Stomach (tissue), 9 donors: ENCODE data around the gene WFDC1. TPM values are rescaled to one million over a fixed set of nuclear protein-coding genes. Genes with fewer than 3 reads are reported as not detected.

Experiments used
- DNase-seq, 2 donors: peaks; one replicate each; pipeline versions ENCODE4 v3.0.0 to v3.0.0-alpha.2; 2013 to 2019
- H3K27ac ChIP-seq, 5 donors: fragments of 200-600 bp in 4 of 5; sonication (generic) in 4 of 5; one replicate each; pipeline ENCODE4 v1.5.1; 2013 to 2019; ENCODE audit warnings: mild to moderate bottlenecking in 1 of 5, moderate library complexity in 1 of 5
- H3K27me3 ChIP-seq, 3 donors: fragments of 200-600 bp; sonication (generic); one replicate each; pipeline ENCODE4 v1.5.1; 2017 to 2019; ENCODE audit warnings: mixed run types in 1 of 3
- H3K36me3 ChIP-seq, 4 donors: fragments of 200-600 bp; sonication (generic); 1 replicate in 3 of 4; 2 replicates in 1 of 4; pipeline ENCODE4 v1.5.1; 2016 to 2019
- H3K4me1 ChIP-seq, 4 donors: fragments of 200-600 bp; sonication (generic); one replicate each; pipeline ENCODE4 v1.5.1; 2016 to 2019
- H3K4me3 ChIP-seq, 4 donors: fragments of 200-600 bp; sonication (generic) in 3 of 4; one replicate each; pipeline ENCODE4 v1.5.1; 2016 to 2019; ENCODE audit warnings: mild to moderate bottlenecking in 1 of 4
- H3K9me3 ChIP-seq, 4 donors: fragments of 200-600 bp; sonication (generic); one replicate each; pipeline ENCODE4 v1.5.1; 2016 to 2019
- EP300 ChIP-seq: sonication (generic); formaldehyde crosslinking; IDR thresholded peaks from one replicate; pipeline ENCODE4 v1.6.1; 2017; ENCODE audit warnings: antibody characterized with exemption
- POLR2A ChIP-seq, 4 donors: fragments of 450-650 bp; IDR thresholded peaks; one replicate each; pipeline ENCODE4 v1.6.1; 2016; ENCODE audit warnings: antibody characterized with exemption in 4 of 4, control low read depth in 2 of 4, mild to moderate bottlenecking in 1 of 4, moderate library complexity in 1 of 4
- POLR2AphosphoS5 ChIP-seq, 3 donors: sonication (generic); formaldehyde crosslinking; IDR thresholded peaks; one replicate each; pipeline ENCODE4 v1.6.1; 2016; ENCODE audit warnings: antibody characterized with exemption in 3 of 3
- WGBS, 5 donors: extraction: QIAGEN DNeasy Blood & Tissue Kit in 3 of 5; methylation state at CpG; one replicate each; pipeline versions ENCODE4 v1.1.5 to v1.1.7; 2013 to 2018; 5-methylcytosine and 5-hydroxymethylcytosine counted together
- intact Hi-C: fragments of 100-400 bp; cut with DNase I; formaldehyde crosslinking; loops from one replicate; pipeline ENCODE4 v1.15.1; 2023; ENCODE audit warnings: low total_unique reads
- polyA plus RNA-seq, 3 donors: library from polyadenylated mRNA; stranded (reverse); fragments of 200-250 nt; gene quantifications; one replicate each; pipeline ENCODE4 v1.2.3, GENCODE V29; 2013
- total RNA-seq, 5 donors: library from RNA; depleted of rRNA; stranded (reverse); fragments of >200 nt; gene quantifications; one replicate each; pipeline versions ENCODE4 v1.1.0 to v1.2.3, GENCODE V29; 2014 to 2016
- TF ChIP-seq, protein P1 (sequence below), 7 experiments: fragments of 450-650 bp in 4 of 7; fragments of 200-600 bp in 3 of 7; sonication (generic) in 3 of 7; IDR thresholded peaks; one replicate each; pipeline ENCODE4 v1.5.1; 2016 to 2019; ENCODE audit warnings: antibody characterized with exemption in 7 of 7, control low read depth in 2 of 7, mild to moderate bottlenecking in 1 of 7
- donor health status: healthy with polysubstance abuse.
- donor health status: Bipolar disorder and iron deficiency.
- donor health status: healthy.

The WFDC1 gene
- total and polyA plus RNA-seq, 8 donors, result 10.7 to 64.3 (median 14.2) TPM; not detected in 1

DNA sequence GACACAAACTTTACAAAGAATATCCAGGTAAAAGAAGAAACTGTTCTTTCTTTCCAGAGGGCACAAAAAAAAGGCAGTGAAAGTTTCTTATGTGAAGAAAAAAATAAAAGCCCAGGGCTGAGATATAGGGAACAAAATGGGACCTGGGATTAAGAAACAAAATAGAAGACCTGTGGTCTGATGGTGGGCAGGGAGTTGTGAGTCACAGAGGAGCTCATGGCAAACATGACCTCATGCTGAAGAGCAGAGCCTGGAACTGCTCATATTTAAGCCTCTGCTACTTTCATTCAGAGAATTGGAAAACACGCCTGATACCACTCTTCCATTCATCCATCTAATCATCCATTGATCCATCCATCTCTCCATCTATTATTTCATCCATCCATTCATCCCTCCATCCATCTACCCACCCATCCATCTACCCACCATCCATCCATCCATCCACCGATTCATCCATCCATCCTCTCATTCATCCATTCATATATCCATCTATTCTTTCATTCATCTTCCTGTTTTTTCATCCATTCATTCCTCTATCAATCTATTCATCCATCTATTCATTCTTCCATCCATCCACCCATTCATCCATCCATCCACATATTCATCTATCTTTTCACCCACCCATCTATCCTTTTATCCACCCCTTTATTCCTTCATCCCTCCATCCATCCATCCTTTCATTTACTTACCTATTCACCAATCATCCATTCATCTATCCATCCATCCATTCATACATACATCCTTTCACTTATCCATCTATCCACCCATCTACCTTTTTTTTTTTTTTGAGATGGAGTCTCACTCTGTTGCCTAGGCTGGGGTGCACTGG lies 30.0 kb downstream of the WFDC1 start:
- TF ChIP-seq EP300 (no peak), POLR2AphosphoS5 (IDR thresholded peaks at IDR 0.05) (no peak), POLR2A (IDR thresholded peaks at IDR 0.05) (no peak)
- TF ChIP-seq, protein P1, sequence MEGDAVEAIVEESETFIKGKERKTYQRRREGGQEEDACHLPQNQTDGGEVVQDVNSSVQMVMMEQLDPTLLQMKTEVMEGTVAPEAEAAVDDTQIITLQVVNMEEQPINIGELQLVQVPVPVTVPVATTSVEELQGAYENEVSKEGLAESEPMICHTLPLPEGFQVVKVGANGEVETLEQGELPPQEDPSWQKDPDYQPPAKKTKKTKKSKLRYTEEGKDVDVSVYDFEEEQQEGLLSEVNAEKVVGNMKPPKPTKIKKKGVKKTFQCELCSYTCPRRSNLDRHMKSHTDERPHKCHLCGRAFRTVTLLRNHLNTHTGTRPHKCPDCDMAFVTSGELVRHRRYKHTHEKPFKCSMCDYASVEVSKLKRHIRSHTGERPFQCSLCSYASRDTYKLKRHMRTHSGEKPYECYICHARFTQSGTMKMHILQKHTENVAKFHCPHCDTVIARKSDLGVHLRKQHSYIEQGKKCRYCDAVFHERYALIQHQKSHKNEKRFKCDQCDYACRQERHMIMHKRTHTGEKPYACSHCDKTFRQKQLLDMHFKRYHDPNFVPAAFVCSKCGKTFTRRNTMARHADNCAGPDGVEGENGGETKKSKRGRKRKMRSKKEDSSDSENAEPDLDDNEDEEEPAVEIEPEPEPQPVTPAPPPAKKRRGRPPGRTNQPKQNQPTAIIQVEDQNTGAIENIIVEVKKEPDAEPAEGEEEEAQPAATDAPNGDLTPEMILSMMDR (IDR thresholded peaks at IDR 0.05), result no peak
- Histone ChIP-seq H3K27ac (no peak overlapping the region), H3K36me3 (peaks cover 0 to 25% (median 12%) of the 10 kb centered on the region in 4 donors), H3K27me3 (peaks cover 0 to under 1% (median 0%) of the 10 kb centered on the region in 3 donors), H3K4me1 (no peaks in the 10 kb centered on the region), H3K4me3 (no peak overlapping the region), H3K9me3 (no peaks in the 10 kb centered on the region)
- WGBS, 5 donors, result 38 to 71% (median 46%) methylated on average over 2 of the region's 2 CpGs
- intact Hi-C loops, result no loop called here
- no peak for DNase-seq

DNA sequence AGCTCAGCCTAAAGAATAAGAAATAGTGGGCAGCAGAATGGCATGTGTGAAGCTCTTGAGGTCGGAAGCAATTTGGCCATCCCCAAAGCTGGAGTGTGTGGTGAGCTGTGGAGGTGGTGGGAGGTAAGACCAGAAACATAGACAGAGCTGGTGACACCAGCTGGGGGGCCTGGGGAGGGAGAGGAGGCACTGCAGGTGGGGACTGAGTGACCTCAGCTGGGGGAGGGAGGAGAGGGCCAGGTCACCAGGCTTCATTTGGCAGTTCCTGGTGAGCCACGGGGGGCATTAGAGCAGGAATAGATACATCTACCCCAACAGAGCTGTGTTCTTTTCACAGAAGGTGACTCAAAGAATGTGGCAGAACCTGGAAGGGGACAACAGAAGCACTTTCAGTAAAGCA lies 31.9 kb downstream of the WFDC1 start:
- no peaks in the 10 kb centered on the region for H3K4me1 ChIP-seq
- no peak overlapping the region for H3K27ac ChIP-seq
- TF ChIP-seq POLR2A (IDR thresholded peaks at IDR 0.05) (no peak), POLR2AphosphoS5 (IDR thresholded peaks at IDR 0.05) (no peak)
- TF ChIP-seq, protein P1 (IDR thresholded peaks at IDR 0.05), result no peak
- peaks cover 0 to 42% (median 18%) of the 10 kb centered on the region in 4 donors for H3K36me3 ChIP-seq
- H3K27me3 ChIP-seq, result no peaks in the 10 kb centered on the region
- intact Hi-C loops, result no loop called here
- no peak overlapping the region for H3K4me3 ChIP-seq
- H3K9me3 ChIP-seq, result no peaks in the 10 kb centered on the region
- 70 to 87% (median 76%) methylated on average over 2 of the region's 2 CpGs for WGBS, 5 donors
- no peak for DNase-seq

DNA sequence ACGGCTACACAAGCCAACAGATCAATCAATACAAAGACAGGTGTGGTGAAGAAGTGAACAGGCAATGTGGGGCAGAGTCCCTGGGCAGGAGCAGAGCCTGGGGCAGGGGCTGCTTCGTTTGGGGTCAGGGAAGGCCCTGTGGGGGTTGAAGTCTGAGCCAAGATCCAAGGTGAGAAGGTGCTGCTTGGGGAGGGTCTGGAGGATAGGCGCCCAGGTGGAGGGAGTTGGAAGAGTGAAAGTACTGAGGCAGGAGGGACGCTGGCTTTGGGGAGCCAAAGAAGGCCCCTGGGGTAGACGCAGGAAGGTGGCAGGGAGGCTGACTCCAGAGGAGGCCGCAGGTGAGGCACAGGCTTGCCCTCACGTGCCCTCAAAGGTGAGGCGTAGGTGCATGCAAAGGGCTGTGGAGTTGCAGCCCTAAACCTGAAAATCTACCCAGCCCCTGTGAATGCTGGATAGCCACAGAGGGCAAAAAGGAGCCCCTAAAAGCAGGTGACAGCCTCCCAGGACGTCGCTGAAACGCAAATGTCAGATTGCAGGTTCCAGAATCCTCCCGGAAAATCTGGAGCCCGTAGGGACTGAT lies 33.3 kb downstream of the WFDC1 start:
- TF ChIP-seq, protein P1 (IDR thresholded peaks at IDR 0.05), result no peak
- TF ChIP-seq POLR2A (IDR thresholded peaks at IDR 0.05) (no peak), EP300 (no peak), POLR2AphosphoS5 (IDR thresholded peaks at IDR 0.05) (no peak)
- DNase-seq, result no peak
- H3K36me3 ChIP-seq, result peaks cover 0 to 50% (median 18%) of the 10 kb centered on the region in 4 donors
- no peak overlapping the region for H3K4me3 ChIP-seq
- no peaks in the 10 kb centered on the region for H3K27me3 ChIP-seq
- H3K27ac ChIP-seq, result no peak overlapping the region
- intact Hi-C loops, result no loop called here
- WGBS, 5 donors, result 72 to 81% (median 75%) methylated on average over 10 to 13 of the region's 13 CpGs
- H3K9me3 ChIP-seq, result no peaks in the 10 kb centered on the region
- no peaks in the 10 kb centered on the region for H3K4me1 ChIP-seq

DNA sequence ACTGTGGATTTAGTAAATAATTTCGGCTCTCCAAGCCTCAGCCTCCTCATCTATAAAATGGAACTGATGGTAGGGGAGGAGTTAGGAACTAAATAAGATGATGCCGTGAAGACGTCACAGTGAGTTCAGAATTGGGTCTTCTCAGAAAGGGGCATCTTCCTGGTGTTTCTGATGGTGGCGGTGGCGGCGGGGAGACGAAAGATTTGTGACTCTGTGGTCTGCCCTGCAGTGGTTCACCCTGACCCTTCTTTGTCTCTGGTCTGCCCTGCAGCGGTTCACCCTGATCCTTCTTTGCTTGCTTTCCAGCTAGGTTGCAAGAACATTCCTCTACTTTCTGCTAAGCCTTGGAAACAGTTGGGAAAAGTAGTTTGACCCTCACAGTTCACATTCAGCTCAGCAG lies 34.3 kb downstream of the WFDC1 start:
- Histone ChIP-seq H3K4me3 (no peak overlapping the region), H3K4me1 (no peaks in the 10 kb centered on the region), H3K27ac (no peak overlapping the region), H3K9me3 (no peaks in the 10 kb centered on the region), H3K36me3 (peaks cover 0 to 52% (median 18%) of the 10 kb centered on the region in 4 donors), H3K27me3 (no peaks in the 10 kb centered on the region)
- intact Hi-C loops, result no loop called here
- 84 to 95% (median 92%) methylated on average over 8 of the region's 8 CpGs for WGBS, 5 donors
- no peak for TF ChIP-seq POLR2A (IDR thresholded peaks at IDR 0.05)
- no peak for TF ChIP-seq EP300
- TF ChIP-seq POLR2AphosphoS5 (IDR thresholded peaks at IDR 0.05), result no peak
- TF ChIP-seq, protein P1 (IDR thresholded peaks at IDR 0.05), result no peak
- DNase-seq, result no peak
